IPS-20b (cell line): ENCODE measurements around the gene NUDT12.

Experiments
- H3K27ac ChIP-seq: one replicate; pipeline ENCODE4 v1.5.1; 2013; ENCODE audit warnings: low read length
- H3K27me3 ChIP-seq: 2 replicates; pipeline ENCODE4 v1.6.1; 2013; ENCODE audit warnings: mild to moderate bottlenecking, low read length, inconsistent platforms; ENCODE audit not compliant: insufficient read depth
- H3K36me3 ChIP-seq: 2 replicates; pipeline ENCODE4 v1.6.1; 2013; ENCODE audit warnings: low read depth, mild to moderate bottlenecking, inconsistent platforms, low read length, moderate library complexity; ENCODE audit not compliant: insufficient read depth
- H3K4me1 ChIP-seq: 2 replicates; pipeline ENCODE4 v1.6.1; 2013; ENCODE audit warnings: mild to moderate bottlenecking, control low read depth, inconsistent platforms, low read length, moderate library complexity; ENCODE audit not compliant: insufficient read depth
- H3K4me3 ChIP-seq: 2 replicates; pipeline ENCODE4 v1.5.1; 2013; ENCODE audit warnings: mild to moderate bottlenecking, low read length, inconsistent platforms
- H3K9ac ChIP-seq: 2 replicates; pipeline ENCODE4 v1.6.1; 2013; ENCODE audit warnings: low read depth, mild to moderate bottlenecking, inconsistent platforms, low read length, moderate library complexity
- H3K9me3 ChIP-seq: 2 replicates; pipeline ENCODE4 v1.6.1; 2013; ENCODE audit warnings: mild to moderate bottlenecking, low read depth, low read length, inconsistent platforms; ENCODE audit not compliant: insufficient read depth

Gene NUDT12

DNA sequence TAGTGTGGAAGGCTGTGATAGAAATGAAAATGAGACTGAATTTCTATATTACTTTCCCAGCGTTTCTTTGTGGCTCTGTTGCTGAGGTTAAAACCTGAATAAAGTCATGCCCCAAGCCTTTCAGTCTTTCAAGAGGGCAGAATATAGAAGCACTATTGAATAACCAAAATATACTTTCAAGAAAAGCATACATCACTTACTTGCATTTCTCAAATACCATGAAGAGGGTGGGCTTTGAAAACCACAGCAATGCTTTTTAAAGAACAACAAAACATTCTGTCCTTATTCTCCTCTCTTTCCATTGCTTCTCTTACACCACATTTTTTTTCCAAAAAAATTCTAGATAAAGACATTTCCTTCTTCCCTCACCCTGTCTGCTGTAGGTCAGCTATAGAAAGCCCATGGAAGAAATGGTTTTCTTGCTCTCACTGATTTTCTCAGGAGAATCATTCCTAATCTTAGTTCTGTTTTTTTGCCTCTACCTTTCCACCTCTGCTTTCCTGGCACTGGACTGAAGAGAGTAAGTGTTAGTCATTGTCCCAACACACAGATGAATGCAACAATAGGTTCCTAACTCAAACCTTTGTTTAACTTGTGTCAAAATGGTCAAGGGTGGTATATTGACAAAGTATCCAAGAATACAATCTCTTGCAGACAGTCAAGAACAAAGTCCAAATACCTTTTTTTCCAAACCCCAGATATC lies 51.6 kb downstream of the NUDT12 start:
- H3K36me3 ChIP-seq = no peaks in the 10 kb centered on the region
- no peaks in the 10 kb centered on the region for H3K27me3 ChIP-seq
- H3K9ac ChIP-seq = no peak overlapping the region
- H3K4me3 ChIP-seq = no peak overlapping the region
- no peaks in the 10 kb centered on the region for H3K9me3 ChIP-seq
- peaks cover 3% of the 10 kb centered on the region for H3K4me1 ChIP-seq
- H3K27ac ChIP-seq = no peak overlapping the region

DNA sequence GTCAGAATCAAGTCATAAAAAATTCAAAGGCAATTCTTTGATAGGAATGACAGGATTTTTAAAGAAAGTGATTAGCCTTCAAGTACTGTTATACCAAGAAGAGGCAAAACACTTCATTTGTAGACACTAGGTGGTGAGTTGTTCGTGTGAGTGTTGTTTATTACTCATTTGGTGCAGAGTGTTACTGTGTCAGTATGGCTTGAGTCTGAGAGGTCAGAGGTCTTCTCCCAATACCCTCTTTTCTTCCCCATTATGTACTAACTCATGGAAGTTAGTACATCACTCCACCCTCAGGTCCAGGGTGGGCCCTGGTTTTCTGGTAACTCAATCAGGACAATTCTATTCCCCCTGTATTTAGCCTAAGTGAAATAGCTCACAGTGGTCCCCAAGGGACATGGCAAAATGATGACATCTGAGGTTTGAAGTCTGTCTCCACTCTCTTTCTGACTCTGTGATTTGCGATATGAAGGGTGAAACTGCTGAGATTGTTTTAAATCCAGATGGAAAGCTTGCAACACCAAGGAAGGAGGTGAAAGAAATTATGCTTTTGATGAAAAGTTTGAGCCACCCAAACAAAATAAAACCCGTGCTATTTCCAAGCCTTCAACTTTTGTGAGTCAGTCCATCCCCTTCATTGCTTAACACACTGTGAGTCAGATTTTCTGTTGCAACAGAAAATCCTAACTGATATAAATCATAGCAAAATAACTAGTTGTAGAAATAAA lies 56.8 kb downstream of the NUDT12 start:
- Histone ChIP-seq H3K9ac (no peak overlapping the region), H3K4me1 (peaks cover 4% of the 10 kb centered on the region), H3K9me3 (no peaks in the 10 kb centered on the region), H3K4me3 (no peak overlapping the region), H3K36me3 (no peaks in the 10 kb centered on the region), H3K27ac (no peak overlapping the region), H3K27me3 (no peaks in the 10 kb centered on the region)

- no peaks in the 10 kb centered on the region for H3K36me3 ChIP-seq
- H3K27me3 ChIP-seq = no peaks in the 10 kb centered on the region
- H3K9me3 ChIP-seq = no peaks in the 10 kb centered on the region
- H3K27ac ChIP-seq = no peak overlapping the region
- H3K9ac ChIP-seq = no peak overlapping the region
- H3K4me3 ChIP-seq = no peak overlapping the region
- H3K4me1 ChIP-seq = peaks cover 21% of the 10 kb centered on the region
Observed at GRCh38 chr5:103503066-103503465, 59.5 kb downstream of the NUDT12 start.

- Histone ChIP-seq H3K36me3 (no peaks in the 10 kb centered on the region), H3K27ac (no peak overlapping the region), H3K9me3 (no peaks in the 10 kb centered on the region), H3K9ac (no peak overlapping the region), H3K27me3 (no peaks in the 10 kb centered on the region), H3K4me3 (no peak overlapping the region), H3K4me1 (peaks cover 25% of the 10 kb centered on the region)
Observed at GRCh38 chr5:103502662-103503061, 59.9 kb downstream of the NUDT12 start.
